Stimulated activated naive CD4-positive, alpha-beta T cell (primary cell): Measurements from ENCODE around the gene KL.

Experiments used
- DNase-seq, 6 experiments: peaks; one replicate each; lab custom pipeline; 2025; lab: John Stamatoyannopoulos, UW

Gene KL

DNA sequence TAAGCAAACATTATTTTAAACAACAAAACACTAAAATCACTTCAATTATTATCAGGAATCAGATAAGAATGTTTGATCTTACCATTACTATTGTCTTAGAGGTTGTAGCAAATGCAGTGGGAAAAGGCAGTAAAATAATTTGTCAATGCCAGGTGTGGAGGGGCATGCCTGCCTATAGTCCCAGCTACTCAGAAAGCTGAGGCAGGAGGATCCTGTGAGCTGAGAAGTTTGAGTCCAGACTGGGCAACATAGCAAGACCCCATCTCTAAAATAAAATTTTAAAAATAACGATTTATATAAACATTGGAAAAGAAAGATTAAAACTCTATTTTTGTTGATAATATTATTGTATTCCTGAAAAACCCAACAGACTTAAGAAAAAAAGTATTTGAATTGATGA is 66.8 kb downstream of the KL start:
- DNase-seq = no peak

DNA sequence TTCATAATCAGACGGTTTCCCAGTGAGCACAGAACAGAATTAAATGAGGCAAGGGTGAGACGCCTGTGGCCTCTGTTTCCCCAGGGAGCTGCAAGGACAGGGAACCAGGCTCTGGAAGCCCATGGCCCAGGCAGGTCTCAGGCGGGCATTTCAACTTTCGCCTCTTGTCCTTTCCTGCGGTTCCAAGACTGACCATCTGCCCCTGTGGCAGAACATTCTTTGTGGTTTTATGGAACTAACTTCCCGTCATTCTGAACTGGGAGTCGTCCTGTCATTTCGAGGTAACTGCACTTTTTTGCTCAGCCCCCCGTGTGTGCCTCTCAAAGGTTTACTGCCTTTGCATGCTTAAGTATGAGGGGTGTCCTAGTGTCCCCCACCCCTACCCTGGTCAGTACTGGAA is 70.9 kb downstream of the KL start:
- no peak for DNase-seq

DNA sequence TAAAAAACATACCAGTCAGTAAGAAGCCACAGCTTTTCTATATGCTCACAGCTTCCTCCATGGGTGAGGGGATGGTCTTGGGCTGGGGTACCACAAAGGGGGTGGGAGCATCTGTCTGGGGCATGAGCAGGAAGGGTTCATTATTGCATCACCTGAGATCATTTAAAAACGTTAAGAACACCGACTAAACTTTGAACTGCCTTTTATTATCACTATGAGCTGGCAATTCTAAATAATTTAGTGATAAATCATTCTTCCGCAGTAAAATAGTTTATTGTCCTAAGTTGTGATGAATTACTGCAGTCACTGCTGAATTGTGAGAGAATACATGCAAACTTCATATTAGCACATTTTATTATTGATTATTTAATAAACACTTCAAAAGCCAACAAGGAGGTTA is 71.6 kb downstream of the KL start:
- DNase-seq = no peak

DNA sequence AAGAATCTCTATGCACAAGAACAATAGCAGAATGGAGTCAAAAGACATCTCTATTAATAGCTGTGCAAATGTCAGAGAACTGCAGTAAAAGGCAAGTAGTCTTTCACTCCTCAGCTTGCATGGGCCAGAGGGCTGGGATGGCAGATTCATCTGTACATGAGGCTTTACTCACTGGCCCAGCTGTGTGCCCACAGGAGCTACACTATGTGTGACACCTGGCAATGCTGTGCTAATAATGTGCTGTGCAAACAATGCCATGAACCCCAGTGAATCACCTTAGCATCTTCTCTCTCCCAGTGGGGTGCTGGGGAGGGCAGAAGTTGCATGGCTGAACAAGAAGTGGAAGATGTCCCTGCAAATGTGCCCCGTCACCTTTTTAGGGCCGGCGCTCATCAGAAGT is 73.1 kb downstream of the KL start:
- DNase-seq = no peak

DNA sequence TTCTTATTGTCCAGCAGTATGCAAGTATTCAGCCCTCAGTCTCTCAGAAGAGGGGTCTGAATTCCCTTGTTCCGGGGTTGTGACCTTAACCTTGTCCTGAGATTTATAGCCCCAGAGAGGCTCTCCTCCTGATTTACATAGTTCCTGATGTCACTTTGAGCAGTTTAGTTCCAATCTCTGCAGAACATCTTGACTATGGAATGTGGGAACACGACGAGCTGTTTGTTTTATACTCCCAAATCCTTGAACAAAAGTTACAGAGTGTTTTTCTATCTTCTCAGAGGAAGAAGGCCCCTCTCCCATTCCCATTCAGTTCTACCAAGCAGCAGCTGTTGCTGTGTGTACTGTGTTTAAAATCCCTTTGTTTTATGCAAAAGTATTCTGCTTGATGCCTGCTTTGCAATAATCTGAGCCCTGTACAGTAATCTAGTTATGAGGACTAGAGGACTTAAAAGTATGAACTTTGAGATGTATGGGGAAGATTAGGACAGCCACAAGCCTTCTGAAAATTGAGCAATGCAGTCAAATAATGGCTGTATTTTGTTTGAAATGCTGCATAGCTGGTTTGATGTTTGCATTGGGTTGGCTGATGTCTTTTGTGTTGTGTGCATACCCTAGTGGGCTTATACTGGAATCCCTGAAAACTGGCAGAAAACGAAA is 74.7 kb downstream of the KL start:
- no peak for DNase-seq

DNA sequence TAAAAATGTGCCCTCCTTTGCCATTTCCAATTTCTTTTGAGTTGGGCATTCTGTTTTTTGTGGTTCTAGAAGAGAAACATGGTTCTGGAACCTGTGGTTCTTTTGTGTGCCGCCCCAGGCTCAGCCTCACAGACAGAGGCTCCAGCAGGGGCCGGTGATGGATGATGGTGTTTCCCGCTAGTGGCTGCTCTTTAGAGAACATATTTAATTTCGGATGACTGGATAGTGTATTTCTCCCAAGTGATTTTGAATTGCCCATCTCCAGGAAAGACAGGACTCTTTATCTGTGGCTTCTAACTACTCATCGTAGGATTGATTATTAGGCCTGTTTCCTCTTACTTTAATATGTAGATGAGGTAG is 75.2 kb downstream of the KL start:
- DNase-seq = no peak

DNA sequence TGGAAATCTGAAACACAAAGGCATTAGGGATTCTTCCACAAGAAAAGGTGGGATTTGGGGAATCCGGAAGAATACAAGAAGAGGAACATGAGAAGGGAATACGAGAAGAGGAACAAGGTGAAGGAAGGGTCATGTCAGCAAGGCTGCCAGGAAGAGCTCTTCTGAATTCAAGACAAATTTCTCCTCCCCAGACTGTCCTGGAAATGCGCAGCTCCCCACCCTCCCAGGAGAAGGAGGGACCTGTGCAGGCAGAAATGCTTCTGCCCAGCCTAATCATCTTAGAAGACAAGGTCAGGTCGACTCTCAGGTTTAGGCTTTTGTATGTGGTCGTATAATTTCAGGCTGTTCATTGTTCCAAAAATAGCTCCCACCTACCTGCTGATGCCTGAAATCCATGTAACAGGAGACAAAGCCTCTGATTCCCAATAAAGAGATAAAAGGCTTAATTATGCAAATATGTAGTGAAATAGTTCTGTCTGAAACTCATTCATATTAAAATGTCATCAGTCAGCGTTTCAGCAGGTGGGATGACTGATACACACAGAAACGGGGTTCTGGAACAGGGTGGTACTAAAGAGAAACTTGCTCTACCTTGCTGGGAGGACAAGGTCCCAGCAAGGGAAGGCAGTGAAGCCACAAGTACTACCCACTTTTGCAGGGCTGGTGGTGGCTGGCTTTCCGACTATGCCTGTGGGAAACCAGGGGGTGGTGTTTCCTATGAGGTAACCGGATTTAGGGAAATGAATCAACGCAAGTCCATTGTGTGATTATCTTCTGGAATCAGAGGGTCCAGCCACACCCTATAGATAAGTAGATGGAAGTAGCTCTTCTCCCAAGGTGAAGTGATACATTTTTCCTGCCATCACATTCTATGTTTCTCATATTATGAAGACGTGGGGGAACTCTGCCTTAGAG is 76.1 kb downstream of the KL start:
- no peak for DNase-seq

DNA sequence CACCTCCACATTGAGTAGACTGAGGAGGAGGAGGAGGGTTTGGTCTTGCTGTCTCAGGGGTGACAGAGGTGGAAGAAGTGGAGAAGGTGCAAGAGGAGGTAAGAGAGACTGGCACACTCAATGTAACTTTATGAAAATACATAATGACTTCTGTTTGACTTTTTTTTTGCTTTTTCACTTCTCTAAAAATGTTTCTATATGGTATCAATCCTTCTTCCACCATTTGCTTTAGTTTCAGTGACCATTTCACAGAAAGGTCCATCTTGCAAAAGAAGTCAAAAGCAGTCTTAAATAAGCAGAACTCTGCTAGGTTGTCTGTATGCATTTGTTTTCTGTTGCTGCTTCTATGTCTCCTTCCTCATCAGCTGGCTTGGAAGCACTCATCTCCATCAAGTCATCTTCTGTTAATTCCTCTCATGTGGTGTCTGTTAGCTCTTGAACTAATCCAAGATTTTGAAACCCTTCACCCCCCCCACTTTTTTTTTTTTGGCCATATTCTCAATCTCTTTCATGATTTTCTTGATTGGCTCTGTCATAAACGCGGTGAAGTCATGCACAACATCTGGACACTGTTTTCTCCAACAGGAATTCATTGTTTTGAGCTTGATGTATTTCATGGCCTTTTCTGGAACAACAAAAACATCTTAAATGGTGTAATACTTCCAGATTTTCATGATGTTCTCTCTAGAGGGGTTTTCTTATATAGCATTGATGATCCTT is 80.8 kb downstream of the KL start:
- DNase-seq = no peak

DNA sequence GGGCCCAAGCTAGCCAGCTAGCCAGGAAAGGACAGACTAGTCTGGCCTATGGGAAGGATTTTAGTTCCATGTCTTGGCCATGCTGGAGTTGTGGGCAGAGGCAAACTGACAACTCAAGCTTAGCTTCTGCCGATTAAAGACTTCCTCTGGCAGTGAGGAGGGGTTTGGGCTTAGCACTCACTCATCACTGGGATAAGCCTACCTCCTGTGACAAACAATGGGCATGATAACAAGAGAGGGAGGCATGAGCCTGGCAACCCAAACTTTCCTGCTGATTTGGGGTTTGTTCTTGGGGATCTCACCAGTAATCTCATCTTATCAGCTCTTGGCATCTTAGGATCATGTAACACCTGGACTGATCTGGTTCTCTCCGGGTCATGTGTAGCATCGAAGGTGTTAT is 83.6 kb downstream of the KL start:
- no peak for DNase-seq

DNA sequence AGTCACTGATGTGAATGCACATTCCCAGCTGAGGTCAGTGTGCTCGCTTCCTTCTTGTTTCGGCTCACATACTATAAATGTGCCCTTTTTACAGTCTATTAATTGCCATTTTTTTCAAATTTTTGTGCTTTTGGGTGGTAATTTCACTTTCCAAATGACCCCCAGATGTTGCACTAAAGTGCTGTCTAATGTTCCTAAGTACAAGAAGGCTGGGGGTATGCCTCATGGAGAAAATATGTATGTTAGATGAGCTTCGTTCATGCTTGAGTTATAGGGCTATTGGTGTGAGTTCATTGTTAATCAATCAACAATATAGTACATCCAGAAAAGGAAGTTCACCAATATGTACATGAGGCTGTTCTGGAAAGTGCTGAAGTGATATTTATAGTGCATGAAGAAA is 84.7 kb downstream of the KL start:
- no peak for DNase-seq

DNA sequence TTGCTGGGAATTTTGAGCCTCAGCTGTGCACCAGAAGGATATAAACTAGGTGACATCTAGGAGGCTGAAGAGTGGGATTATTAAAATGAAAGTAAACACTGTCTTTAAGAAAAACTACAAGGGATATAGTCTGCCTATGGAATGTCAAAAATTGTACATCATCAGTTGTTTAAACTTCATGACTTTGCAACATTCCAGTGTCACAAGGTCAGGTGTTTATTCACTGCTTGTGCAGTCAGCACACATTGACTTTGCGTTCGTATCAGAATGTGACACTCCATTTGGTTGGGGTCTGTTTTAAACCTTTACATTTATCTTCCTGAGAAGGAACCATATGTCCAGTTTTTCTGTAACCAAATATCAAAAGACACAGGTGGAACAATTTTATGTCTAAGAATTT is 85.6 kb downstream of the KL start:
- DNase-seq = no peak

DNA sequence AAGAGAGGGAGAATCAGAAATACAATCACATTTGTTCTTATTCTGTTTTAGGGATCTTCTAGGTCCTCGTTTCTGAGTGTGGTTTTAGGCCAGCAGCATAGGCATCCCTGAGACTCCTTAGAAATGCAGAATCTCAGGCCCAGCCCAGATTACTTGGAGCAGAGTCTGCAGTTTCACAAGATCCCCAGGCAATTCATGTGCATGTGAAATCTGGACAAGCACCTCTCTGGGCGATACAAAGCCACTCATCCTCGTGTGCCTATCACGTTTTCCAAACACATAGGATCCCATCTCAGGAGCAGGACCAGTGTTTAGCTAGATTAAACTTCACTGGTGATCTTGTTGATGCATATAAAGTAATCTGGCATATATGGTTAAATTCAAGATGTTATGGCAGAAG is 87.2 kb downstream of the KL start:
- DNase-seq = no peak

DNA sequence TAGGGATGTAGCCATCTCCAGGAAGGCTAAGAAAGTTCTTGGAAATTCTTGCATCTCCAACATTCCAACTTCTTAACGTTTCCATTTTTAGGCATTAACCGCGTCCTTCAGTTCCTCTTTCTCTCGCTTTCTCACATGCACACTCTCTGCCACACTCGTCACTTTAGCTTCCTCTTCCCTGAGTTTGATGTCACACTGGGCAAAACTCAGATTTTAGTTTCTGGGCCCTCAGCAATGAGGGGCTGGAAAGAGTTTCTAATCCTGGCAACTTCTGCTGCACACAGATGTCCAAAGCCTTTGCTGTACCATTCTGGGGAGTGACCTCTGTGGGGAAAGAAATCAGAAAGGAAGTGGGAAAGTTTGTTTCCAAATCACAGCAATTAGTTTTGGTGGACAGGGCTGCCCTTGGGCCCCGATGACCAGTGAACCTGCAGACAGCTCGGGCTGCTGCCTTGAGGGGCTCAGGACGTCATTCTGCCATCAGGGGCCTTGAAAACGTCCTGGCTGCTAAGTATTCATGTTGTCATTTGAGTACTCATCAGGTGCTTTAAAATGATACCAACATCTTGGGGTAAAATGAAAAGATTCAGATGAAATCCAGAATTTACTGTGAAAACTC is 89.3 kb downstream of the KL start:
- DNase-seq = no peak

DNA sequence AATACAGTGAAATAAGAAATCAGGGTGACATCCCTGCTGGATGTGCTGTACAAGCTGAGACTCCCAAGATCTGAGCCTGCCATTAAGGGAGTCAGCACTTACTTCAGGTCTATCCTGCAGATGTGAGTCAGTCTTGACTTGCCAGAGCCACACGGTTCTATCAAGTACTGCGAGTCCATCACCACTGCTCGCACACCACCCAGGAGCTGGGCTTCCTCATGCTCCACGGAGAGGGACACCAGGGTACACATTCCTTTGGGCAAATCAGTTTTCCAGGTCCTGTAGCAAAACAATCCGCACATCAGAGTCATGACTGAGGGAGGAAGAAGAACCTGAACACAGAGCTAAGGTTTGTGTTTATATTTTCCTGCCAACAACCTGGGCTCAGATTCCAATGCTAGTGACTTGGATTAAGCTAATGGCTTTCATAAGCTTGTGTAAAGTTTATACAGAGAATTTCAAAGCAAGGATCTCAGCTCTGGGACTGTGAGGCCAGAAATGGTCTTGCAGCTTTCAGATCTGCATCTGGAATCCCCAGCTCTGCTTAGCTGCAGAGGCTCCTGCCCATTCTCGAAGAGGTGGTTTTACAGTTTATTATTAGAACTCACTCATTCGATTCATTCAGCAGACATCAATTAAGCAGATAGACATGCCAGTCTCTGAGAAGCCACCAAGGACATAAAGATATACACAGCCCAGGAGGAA is 90.6 kb downstream of the KL start:
- DNase-seq = no peak

DNA sequence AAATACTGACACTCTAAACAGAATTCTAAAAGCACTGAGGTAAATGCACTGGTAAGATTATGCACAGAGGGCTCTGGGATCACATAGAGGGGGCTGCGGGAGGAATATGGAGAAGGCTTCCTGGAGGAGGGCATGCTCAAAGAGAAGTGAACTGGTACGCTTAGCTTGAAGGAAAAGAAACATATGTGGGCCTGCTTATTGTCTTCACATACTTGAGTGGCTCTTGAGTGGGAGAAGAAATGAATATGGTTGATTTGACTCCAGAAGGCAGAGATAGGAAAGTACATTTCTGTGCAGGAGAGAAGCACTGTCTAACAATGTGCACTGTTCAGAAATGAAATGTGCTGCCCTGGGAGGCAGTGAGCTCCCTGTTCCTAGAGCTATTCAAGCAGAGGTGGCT is 91.1 kb downstream of the KL start:
- DNase-seq = no peak

DNA sequence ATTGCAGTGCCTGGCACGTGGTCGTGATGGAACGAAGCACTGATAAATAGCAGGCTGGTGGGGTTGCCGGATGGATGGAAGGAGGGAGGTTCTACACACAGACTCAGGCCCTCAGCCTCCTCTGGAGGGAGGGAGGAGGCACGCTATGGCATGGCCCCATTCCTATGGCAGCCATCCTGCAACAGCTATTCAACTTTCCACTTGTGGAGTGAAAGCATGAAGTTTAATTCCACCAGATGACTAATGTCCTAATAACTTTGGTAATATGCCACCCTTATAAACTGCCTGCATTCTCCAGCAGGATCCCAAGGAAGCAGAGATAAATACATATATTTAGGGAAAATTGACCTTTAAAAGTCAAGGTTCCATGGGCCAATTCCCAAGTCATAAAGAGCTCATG is 92.4 kb downstream of the KL start:
- no peak for DNase-seq

DNA sequence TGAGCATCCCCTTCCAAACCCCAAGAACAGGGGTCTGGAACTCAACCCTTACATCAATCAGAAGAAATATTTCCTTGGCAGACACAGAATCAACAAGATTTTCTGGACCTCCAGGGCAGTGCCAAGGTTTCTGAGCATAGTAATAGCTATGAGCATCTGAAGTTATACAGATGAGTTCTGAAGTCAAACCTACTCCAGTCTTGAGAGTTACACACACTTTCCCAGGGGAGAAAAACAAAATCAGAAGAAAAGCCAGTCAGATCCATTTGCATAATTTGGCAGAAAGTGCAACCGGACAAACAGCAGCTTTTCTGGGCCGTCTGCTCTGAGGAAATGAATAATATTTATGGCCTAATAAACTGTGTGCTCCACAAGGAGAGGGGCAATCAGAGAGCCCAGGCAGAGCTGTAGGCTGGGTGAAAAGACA is 93.1 kb downstream of the KL start:
- no peak for DNase-seq

DNA sequence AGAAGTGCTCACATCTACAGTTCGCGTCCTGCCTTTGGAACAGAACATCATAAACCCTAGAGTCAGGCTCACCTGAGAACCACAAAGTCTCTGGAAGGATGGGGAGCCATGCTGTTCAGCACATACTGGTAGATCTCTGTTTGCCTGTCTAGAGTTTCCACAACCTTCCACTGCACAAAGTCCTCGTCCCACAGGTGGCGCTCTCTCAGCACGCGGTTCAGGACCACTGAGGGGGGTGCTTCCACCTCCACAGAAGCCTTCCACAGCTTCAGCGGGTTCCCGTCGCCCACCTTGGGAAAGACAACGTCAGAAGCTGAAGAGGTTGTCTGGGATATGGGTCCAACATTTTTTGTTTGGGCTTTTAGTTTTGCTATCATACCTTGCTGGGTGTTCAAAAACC is 93.6 kb downstream of the KL start:
- DNase-seq = no peak

DNA sequence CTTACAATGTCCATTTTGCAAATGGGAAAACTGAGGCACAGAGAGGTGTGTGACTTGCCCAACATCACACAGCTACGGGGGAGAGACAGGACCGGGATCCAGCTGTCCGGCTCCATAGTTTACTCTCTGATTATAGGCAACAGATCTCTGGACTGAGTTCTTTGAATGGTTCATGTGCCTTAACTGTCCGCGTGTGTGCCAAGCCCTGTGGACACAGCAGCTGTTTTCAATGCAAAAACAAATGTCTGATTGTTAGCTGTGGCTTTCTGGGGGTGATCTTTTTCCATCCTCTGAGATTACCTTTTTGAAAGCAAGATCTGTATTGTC is 94.1 kb downstream of the KL start:
- DNase-seq = no peak

DNA sequence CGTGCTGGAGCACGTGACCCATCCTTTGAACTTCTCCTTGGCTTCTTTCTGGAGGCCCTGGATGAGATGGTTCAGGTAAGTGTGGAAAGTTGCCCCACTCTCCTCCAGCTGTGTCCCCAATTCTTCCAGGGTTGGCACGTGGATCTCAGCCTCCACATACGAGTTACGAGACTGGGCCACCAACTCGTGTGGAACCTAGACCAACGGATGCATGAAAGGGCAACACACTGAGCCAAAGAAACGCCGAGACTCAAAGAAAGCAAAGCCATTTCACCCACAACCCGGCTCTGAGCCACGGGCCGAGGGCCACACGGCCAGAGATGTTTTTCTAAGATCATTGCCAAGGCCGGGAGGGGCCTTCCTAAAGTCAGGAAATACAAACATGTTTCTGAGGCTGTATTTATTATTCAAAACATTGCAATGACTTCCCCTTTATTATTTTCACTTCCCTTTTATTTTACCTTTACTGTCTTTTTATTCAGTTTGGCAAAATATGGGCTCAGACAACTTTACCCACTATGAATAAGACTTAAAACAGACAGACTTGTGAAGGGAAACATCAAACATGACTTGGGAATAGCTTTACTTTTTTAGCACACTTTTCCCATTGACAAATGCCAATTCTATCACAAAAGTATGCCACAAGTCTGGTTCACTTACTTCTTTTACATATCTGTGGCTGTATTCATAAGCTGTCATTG is 94.6 kb downstream of the KL start:
- DNase-seq = no peak

DNA sequence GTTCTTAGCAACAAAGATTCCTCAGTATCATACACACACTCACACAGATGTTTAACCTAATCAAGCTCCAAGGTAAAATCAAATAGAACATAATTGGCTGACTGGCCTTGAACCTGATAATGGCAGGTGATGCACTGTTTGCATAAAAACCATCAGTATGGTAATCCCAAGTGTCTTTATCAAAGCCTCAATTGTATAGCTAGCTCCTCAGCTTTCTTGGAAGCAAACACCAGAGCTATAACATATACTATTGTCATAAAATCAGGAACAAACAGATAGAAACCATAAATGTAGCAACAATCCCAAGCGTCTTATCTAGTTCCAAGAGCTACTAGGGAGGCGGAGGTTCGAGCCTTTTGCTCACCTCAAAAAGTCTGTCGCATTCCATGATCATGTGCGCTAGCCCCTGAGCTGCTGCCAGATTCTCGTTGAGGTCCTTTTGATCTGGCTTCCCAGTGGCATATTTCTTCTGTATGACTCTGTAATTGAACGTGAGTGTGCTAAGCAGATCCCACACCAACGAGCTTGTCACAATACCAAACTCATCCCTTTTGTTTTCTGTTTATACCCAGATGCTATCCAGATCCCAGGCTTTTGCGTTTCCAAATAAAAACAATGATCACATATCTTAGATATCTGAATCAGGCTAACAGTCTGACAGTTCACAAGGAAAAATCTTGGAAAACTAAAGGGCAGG is 95.3 kb downstream of the KL start:
- no peak for DNase-seq
